Suprapubic skin (tissue), 4 donors: ENCODE results near the gene CORO1C. TPM values are rescaled to one million over a fixed set of nuclear protein-coding genes. Genes with fewer than 3 reads are reported as not detected.

ENCODE experiments used
- DNase-seq, 2 donors: peaks; one replicate each; pipeline ENCODE4 v3.0.0-alpha.2; 2019; ENCODE audit warnings: low spot score in 2 of 2
- H3K27ac ChIP-seq: fragments of 200-600 bp; sonication (generic); one replicate; pipeline ENCODE4 v1.5.1; 2019
- H3K27me3 ChIP-seq: fragments of 200-600 bp; sonication (generic); one replicate; pipeline ENCODE4 v1.5.1; 2019
- H3K36me3 ChIP-seq: fragments of 200-600 bp; sonication (generic); one replicate; pipeline ENCODE4 v1.5.1; 2019
- H3K4me1 ChIP-seq: fragments of 200-600 bp; sonication (generic); one replicate; pipeline ENCODE4 v1.5.1; 2019
- H3K4me3 ChIP-seq: fragments of 200-600 bp; sonication (generic); one replicate; pipeline ENCODE4 v1.5.1; 2019; ENCODE audit warnings: mild to moderate bottlenecking
- H3K9me3 ChIP-seq: fragments of 200-600 bp; sonication (generic); one replicate; pipeline ENCODE4 v1.5.1; 2019
- EP300 ChIP-seq: sonication (generic); formaldehyde crosslinking; IDR thresholded peaks from one replicate; pipeline ENCODE4 v1.6.1; 2017; ENCODE audit warnings: antibody characterized with exemption
- POLR2A ChIP-seq, 2 donors: fragments of 450-650 bp; IDR thresholded peaks; one replicate each; pipeline ENCODE4 v1.6.1; 2017; ENCODE audit warnings: antibody characterized with exemption in 2 of 2, mild to moderate bottlenecking in 2 of 2, moderate library complexity in 2 of 2
- POLR2AphosphoS5 ChIP-seq, 3 donors: sonication (generic); formaldehyde crosslinking; IDR thresholded peaks; one replicate each; pipeline ENCODE4 v1.6.1; 2017; ENCODE audit warnings: antibody characterized with exemption in 3 of 3
- WGBS: methylation state at CpG from one replicate; pipeline ENCODE4 v1.1.5; 2018; 5-methylcytosine and 5-hydroxymethylcytosine counted together
- total RNA-seq, 4 donors: library from RNA; depleted of rRNA; stranded (reverse); fragments of >200 nt; gene quantifications; one replicate each; pipeline ENCODE4 v1.1.0, GENCODE V29; 2016
- TF ChIP-seq, protein P1 (sequence below), 2 donors: fragments of 200-600 bp in 1 of 2; fragments of 450-650 bp in 1 of 2; sonication (generic) in 1 of 2; IDR thresholded peaks; one replicate each; pipeline ENCODE4 v1.5.1; 2016 to 2019; ENCODE audit warnings: antibody characterized with exemption in 2 of 2, mild to moderate bottlenecking in 1 of 2, moderate library complexity in 1 of 2

CORO1C gene
- 100 to 1,000 TPM; 117 to 175 (median 142) TPM for total RNA-seq

DNA sequence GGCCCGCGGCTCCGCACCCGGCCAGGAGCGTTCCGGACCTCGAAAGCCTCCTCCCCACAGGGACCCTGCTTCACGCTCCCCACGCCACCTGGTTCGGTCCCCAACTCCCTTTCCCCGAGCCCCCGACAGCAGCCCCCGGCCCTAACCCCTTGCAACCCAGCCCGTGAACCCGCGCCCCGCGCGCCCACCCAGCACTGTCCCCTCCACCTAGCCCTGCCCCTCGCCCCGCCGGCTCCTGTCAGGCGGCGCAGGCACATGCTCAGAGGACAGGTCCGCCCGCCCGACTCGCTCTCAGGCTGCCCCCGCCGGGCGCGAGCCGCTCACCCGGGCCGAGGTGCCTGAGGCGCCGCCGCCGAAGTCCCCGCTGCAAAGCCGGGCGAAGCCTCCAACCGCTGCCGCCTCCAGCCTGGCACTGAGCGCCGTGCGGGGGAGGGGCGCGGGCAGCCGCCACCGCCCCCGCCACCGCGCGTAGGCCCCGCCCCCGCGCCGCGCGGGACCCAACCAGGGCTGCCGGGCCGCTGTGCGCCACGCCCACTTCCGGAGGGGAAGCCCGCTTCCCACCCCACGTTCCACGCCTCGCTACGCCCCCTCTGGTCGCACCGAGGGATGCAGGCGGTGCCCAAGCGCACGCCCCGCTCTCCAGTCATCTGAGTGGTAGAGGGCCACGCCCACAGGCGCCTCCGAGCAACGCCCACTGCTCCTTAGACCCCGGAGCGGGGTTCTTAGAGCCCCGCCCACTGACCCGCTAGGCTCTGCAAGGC, at the start of gene CORO1C:
Gene CORO1C (minus strand): TSS at position 414 of the 761 bp plus-strand sequence. CDS start 30,200 bp downstream, outside the sequence.
- H3K27ac ChIP-seq: peak within 1 kb of the TSS; percentile 100
- H3K4me1 ChIP-seq: peaks cover 44% of the 10 kb centered on the region
- H3K4me3 ChIP-seq: peak within 1 kb of the TSS; percentile 96
- DNase-seq: peak; percentile 97 to 99
- H3K9me3 ChIP-seq: no peaks in the 10 kb centered on the region
- 1% methylated on average over 28 of the region's 85 CpGs for WGBS
- H3K36me3 ChIP-seq: no peaks in the 10 kb centered on the region
- no peaks in the 10 kb centered on the region for H3K27me3 ChIP-seq
- TF ChIP-seq EP300 (no peak), POLR2AphosphoS5 (IDR thresholded peaks at IDR 0.05) (peak in 2 of 3 donors; percentile 63 to 78), POLR2A (IDR thresholded peaks at IDR 0.05) (peak; percentile 86 to 95)
- TF ChIP-seq, protein P1, sequence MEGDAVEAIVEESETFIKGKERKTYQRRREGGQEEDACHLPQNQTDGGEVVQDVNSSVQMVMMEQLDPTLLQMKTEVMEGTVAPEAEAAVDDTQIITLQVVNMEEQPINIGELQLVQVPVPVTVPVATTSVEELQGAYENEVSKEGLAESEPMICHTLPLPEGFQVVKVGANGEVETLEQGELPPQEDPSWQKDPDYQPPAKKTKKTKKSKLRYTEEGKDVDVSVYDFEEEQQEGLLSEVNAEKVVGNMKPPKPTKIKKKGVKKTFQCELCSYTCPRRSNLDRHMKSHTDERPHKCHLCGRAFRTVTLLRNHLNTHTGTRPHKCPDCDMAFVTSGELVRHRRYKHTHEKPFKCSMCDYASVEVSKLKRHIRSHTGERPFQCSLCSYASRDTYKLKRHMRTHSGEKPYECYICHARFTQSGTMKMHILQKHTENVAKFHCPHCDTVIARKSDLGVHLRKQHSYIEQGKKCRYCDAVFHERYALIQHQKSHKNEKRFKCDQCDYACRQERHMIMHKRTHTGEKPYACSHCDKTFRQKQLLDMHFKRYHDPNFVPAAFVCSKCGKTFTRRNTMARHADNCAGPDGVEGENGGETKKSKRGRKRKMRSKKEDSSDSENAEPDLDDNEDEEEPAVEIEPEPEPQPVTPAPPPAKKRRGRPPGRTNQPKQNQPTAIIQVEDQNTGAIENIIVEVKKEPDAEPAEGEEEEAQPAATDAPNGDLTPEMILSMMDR (IDR thresholded peaks at IDR 0.05): peak; percentile 82 to 89

DNA sequence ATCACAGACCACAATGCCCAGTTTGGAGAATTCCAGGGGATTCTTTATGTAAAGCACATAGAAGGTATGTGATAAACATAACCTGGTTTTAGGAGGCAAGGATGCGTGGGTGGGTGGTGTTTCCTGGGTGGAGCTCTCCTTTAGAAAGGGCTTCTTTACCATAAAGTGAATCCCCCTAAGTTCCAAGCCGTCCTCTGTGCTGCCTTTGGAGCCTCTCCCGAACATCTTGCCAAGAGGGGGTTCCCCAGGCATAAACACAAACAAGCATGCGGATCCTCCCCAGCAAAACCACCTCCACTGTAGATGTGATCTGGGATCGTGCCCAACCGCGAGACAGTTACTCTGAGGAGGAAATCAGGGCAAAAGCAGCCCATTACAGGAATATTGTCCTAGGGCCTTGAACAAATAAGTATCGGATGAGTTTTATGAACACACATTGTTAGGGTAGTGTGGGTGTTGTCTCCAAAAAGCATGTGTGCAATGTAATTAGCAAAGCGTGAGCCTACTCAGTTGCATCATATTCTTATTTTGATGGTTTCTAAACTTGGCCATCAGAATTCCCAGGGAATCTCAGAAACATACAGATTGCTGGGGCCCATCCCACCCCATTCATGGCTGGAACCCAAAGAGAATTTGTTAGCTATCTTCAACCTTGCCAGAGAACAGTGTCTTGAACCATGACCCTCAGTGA, 48.8 kb upstream of the CORO1C start:
- DNase-seq: no peak
- 32% methylated on average over 8 of the region's 9 CpGs for WGBS
- H3K27ac ChIP-seq: peak overlapping the region; percentile 19
- no peak overlapping the region for H3K4me3 ChIP-seq
- no peaks in the 10 kb centered on the region for H3K9me3 ChIP-seq
- H3K4me1 ChIP-seq: peaks cover 44% of the 10 kb centered on the region
- peak in 2 of 3 donors; percentile 30 to 55 for TF ChIP-seq POLR2AphosphoS5 (IDR thresholded peaks at IDR 0.05)
- TF ChIP-seq EP300: no peak
- TF ChIP-seq, protein P1 (IDR thresholded peaks at IDR 0.05): no peak
- no peaks in the 10 kb centered on the region for H3K27me3 ChIP-seq
- H3K36me3 ChIP-seq: no peaks in the 10 kb centered on the region

DNA sequence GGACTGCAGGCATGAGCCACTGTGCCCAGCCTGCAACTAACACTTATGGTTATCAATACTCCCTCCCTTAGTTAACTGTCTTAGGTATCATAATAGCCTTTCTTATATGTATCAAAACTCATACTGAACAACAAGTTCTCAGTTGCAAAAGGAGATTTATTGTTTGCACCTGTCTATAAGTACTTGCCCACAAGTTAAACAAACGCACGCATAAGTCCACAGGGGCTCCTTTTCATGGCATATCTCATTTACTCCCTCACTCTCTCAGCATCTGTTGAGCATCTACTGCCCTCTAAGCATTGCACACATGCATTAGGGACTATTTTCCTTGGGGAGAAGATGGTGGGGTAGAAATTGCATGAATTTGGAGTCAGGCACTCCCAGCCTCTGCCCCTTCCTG, 46.7 kb upstream of the CORO1C start:
- TF ChIP-seq POLR2A (IDR thresholded peaks at IDR 0.05) (no peak), POLR2AphosphoS5 (IDR thresholded peaks at IDR 0.05) (no peak), EP300 (no peak)
- TF ChIP-seq, protein P1 (IDR thresholded peaks at IDR 0.05): no peak
- H3K9me3 ChIP-seq: no peaks in the 10 kb centered on the region
- no peak for DNase-seq
- no peak overlapping the region for H3K27ac ChIP-seq
- no peaks in the 10 kb centered on the region for H3K36me3 ChIP-seq
- H3K4me1 ChIP-seq: peaks cover 51% of the 10 kb centered on the region
- H3K27me3 ChIP-seq: no peaks in the 10 kb centered on the region
- no peak overlapping the region for H3K4me3 ChIP-seq
- 88% methylated on average over 2 of the region's 2 CpGs for WGBS

DNA sequence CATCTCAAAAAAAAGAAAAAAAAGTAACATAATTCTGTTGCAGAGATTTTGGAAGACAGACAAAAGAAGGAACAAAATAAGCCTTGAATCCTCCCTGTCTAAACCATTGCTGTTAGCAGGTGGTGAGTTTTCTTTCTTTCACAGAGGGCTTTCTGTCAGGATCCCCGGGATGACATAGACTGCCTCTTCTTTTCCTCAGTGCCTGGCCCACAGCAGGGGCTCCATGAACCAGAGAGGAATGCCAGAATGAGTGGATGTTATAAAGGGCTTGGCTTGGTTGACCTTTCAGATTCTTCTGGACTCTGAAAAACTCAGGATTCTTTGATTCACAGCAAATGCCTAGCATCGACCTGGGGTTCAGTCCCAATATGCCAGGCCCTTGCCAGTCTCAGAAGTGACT, 45.8 kb upstream of the CORO1C start:
- Histone ChIP-seq H3K4me1 (peaks cover 58% of the 10 kb centered on the region), H3K27ac (no peak overlapping the region), H3K9me3 (no peaks in the 10 kb centered on the region), H3K27me3 (no peaks in the 10 kb centered on the region), H3K4me3 (no peak overlapping the region), H3K36me3 (no peaks in the 10 kb centered on the region)
- no peak for TF ChIP-seq POLR2AphosphoS5 (IDR thresholded peaks at IDR 0.05)
- TF ChIP-seq, protein P1 (IDR thresholded peaks at IDR 0.05): no peak
- WGBS: 65% methylated on average over 2 of the region's 2 CpGs
- DNase-seq: no peak
